NCI-H1436 (cell line): Measurements from ENCODE around the gene HLA-DOB.
"Not testable (repeated sequence)": the region's sequence is repeated elsewhere in the genome, so short reads cannot be mapped to it uniquely, and the experiment has no call there.

Source experiments
- DNase-seq: peaks from one replicate; lab custom pipeline; 2025; lab: John Stamatoyannopoulos, UW

HLA-DOB gene

DNA sequence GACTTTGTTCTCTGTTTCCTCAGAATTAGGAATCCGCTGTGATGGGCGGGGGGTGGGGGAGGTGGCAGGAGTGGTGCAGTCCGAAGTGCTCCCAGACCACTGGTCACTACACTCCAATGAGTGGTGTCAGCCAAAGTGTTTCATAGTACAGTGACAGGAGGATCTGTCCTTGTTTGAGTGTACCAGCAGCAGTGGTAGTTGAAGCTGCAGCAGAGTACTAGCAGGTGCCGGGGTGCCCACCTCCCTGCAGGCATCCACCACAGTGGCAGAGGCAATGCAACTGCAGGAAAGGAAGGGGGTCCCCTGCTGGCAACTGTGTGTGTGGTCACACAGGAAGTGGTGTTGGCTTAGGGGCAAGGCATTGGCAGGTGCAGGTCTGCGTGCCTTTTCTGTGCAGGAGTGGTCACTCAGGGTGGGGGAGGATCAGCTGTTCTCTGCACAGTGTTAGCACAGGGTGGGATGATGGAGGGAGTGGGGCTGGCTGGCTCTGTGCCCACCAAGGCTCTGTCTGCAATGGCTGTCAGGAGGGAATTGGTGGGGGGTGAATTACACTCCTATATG is 9.7 kb downstream of the HLA-DOB start:
- DNase-seq = no peak

DNA sequence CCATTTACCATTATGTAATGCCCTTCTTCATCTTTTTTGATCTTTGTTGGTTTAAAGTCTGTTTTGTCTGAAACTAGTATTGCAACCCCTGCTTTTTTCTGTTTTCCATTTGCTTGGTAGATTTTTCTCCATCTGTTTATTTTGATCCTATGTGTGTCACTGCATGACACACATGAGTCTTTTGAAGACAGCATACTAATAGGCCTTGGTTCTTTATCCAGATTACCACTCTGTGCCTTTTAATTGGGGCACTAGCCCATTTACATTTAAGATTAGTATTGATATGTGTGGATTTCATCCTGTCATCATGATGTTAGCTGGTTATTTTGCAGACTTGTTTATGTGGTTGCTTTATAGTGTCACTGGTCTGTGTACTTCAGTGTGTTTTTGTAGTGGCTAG is 11.4 kb downstream of the HLA-DOB start:
- not testable (repeated sequence) for DNase-seq

DNA sequence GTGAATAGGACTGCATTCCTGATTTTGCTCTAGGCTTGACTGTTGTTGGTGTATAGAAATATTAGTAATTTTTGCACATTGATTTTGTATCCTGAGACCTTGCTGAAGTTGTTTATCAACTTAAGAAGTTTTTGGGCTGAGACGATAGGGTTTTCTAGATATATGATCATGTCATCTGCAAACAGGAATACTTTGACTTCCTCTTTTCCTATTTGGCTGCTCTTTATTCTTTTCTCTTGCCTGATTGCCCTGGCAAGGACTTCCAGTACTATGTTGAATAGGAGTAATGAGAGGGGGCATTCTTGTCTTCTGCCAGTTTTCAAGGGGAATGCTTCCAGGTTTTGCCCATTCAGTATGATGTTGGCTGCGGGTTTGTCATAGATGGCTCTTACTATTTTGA is 13.4 kb downstream of the HLA-DOB start:
- no peak for DNase-seq

DNA sequence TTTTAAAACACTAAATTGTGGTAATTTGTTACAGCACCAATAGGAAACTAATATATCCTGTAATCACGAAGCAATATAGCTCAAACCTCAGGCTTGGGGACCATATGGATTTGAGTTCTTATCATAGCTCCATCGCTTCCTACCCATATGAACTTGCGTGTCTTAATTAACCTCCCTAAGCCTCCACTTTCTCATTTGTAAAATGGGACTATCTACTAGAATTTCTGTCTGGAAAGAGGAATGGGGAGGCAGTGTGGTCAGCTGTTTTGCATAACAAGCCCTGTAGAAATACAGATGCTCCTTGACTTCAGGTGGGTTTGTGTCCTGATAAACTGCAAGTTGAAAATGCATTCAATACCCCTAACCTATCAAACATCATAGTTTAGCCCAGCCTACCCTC is 17.1 kb downstream of the HLA-DOB start:
- DNase-seq = no peak

DNA sequence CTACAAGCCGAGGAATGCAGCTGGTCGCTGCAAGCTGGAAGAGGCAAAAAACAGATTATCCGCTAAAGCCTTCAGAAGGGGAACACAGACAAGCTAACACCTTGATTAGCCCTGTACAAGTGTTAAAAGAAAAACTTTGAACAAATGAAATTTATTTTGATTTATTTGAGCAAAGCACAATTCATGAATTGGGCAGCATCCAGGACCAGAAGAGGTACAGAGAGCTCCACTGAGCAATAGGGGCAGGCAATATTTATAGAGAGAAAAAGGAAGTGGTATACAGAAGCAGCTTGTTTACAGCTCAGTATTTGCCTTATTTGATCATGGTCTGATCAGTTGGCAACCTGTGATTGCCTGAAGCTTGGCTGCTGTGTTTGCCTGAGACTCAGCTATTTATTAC is 17.6 kb downstream of the HLA-DOB start:
- no peak for DNase-seq

DNA sequence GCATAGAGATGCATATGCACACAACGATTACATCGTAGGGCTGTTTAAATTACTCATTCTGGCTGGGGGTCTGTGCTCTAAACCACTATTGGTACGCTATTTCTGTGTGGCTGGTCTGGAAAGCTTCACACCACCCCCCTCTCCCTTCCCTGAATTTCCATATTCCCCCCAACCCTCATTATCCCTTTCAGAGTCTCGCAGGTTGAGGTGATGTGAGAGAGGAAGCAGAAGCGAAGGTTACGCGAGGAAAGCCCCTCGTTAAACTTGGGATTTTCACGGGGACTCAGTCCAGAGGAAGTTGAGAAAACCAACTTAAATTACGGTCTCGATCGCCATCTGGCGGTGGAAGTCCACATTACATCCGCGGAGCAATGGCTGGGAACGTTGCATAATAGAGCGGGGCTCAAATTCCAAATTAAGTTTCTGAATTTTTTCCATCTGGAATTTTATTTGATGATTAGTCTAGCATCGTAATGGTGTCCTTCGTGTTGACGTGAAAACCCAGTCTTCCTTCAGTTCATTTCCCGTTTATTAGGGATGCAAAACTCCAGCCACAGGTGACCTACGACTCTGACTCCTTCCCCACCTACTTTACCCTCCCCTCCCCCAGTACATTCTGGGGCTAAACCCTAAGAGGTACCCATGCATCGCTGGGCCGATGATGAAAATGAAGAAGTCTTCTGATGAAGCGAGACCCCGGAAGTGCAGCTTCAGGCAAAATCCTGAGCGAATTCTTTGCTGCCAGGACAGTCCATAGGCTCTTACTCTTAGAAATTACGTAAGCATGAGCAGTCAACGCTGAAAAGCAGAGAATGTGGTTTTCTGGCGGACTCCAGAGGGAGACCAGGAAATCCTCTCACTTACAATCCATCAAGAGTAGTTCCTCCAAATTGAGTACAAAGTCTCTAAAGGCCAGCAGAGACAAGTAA is 19.7 kb downstream of the HLA-DOB start:
- peak; percentile 10 for DNase-seq

DNA sequence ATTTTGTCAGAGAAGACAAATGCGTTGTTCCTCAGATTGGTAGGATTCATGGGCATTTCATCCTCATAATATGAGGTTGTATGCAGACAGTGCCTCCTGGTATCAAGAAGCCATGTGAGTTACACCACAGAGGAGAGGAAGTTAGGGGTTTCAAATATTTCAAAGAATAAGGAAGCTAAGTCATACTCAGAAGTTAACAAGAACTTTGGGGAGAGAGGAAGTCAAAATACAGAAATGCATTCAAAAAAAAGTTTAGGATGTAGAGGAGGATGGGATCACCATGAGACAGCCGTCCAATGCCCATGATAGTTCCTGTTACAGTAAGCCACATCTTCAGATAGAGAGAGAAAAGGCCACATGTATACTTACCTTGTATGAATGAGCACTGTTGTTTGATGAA is 22.3 kb downstream of the HLA-DOB start:
- no peak for DNase-seq

DNA sequence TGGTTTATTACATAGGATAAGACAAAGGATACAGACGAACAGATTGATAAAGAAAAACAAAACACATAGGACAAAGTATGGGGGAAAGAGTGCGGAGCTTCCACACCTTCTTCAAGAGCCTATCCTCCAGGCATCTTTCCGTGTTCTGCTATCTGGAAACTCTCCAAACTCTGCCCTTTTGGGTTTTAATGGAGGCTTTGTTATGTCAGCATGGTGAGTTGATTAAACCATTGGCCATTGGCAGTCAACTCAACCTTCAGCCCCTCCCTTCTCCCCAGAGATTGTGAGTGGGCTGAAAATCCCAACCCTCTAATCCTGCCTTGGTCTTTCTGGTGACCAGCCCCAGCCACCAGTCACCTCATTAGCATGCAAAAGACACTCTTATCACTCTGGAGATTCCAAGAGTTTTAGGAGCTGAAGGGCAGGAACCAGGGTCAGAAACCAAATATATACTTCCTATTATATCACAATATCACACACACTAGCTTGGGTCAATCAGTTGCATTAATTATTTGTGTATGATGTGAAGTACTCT is 23.8 kb downstream of the HLA-DOB start:
- DNase-seq = no peak

DNA sequence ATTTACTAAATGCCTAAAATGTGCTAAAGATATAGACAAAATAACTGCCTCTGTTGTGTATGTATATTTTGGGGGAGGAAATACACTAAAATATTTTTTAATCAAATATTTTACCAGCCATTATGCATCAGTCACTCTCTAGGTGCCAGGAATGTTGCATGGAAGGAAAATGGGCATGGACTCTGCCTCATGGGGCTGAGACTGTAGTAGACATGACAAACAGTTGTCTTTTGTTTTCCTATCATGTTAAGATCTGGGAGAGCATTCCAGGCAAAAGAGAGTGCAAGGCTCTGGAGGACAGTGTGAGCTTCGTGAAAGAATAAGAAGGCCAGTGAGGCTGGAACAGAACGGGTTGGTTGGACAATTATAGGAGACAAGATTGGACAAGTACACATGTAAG is 26.5 kb downstream of the HLA-DOB start:
- DNase-seq = no peak

DNA sequence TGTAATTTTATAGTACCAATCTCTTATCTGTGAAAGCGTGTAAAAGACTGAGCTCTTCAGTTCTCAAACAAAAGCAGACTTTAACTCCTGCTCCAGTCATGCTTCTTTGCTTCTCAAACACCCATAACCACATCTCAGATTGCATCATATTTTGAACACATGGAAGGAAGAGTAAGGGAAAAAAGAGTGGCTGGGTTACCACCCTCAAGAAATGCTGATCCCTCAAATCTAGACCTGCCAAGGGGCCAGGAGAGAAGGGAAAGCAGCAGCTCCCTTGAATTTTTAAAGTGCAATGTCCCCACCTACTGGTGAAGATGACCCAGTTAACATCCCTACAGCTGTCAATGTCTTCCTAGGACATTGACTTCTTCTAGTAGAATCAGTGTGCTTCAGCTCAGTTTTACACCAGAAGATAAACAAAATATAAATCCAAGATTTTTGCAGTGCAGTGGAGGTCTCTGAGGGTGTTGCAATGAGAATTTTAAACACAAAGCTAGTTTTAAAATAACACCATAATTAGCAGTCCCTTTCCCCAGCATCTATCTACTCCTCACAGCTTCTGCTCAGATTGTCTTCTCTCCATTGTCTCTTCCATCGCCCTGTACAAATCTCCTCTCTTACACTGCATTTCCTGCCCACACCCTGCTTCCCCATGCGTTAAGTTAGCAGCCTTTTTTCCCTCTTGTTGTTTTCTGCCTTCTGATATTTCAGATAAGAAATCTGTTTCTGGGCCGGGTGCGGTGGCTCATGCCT is 30.8 kb downstream of the HLA-DOB start:
- peak; percentile 45 for DNase-seq

DNA sequence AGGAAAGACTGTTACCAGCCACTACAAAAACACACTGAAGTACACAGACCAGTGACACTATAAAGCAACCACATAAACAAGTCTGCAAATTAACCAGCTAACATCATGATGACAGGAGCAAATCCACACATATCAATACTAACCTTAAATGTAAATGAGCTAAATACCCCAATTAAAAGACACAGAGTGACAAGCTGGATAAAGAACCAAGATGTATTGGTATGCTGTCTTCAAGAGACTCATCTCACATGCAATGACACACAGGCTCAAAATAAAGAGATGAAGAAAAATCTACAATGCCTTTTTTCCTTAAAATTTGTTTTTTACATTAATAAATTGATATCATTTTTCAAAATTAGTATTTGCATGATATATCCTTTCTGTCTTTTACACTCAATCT is 33.9 kb downstream of the HLA-DOB start:
- not testable (repeated sequence) for DNase-seq

DNA sequence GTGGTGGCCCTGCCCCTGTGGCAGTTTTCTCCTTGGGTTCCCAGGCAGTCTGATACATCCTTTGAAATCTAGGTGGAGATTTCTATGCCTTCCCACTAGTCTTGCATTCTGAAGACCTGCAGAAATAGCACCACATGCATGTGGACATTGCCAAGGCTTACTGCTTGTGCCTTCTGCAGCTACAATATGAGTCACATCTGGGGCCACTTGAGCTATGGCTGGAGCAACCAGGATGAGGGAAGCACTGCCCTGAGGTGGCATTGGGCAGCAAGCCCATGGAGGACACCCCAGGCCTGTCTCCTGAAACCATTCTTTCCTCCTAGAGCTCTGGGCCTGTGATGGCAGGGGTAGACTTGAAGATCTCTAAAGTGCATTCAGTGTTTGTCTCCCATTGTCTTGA is 37.8 kb downstream of the HLA-DOB start:
- no peak for DNase-seq

DNA sequence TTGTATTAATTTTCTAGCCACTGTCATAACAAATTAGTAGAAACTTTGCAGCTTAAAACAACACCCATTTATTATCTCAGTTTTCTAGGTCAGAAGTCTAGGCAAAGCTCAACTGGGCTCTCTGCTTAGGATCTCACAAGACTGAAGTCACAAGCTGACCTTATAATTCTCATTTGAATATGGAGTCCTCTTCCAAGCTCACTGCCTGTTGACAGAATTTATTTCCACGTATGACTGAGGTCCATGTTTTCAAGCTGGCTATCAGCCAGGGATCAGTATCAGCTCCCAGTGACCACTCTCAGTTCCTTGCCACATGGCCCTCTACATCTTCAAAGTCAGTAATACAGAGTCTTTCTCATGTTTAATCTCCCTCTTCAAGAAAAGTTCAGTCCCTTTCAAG is 41.7 kb downstream of the HLA-DOB start:
- DNase-seq = no peak

DNA sequence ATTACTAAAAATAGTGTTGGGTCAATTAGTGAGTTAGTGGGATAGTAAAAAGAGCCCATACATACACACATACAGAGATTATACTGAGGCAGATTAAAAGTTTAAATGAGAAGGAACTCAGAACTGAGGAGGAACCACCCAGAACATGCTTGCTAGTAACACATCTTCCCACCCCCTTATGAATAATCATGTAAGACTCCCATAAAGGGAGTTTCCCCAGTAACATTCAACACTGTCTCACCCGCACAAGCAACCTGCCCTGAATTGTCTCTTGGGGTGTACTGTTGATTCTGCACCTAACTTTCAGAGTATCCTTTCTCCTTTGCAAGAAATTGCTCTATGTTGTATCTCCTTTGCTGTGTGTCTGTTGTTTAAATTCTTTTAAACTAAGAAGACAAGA is 42.4 kb downstream of the HLA-DOB start:
- DNase-seq = no peak

DNA sequence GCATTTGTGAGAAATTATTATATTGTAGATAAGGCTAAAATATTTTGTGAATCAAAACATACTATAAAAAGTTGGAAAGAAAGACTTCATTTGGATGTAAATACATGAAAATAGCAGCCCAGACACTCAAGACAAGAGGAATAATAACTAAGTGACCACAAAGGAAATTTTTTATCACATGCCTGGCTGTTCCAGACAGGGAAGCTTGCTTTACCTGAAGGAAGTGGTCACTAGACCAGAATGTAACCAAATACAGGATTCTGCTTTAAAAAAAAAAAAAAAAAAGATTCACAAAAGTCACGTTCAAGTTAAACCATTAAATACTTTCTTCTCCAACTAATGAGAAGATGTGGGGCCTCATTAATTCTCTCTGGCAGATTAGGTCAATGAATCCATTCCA is 44.1 kb downstream of the HLA-DOB start:
- no peak for DNase-seq

DNA sequence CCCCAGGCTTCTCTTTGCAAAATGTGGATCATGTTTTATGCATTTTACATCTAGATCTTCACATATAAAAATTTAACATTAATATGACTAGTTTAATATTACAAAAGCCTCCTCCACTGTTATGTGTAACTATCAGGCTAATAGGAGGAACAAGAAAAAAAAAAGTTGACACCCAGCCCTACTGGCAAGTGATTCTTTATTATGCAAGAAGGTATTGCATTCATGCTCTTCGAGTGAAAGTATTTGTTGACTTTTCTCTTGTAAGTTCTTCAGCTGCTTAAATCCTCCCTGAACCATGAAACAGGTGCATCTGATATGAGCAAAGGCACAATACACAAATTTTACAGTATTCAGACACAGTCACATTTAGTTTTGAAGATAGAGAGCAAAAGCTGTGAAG is 52.8 kb downstream of the HLA-DOB start:
- no peak for DNase-seq

DNA sequence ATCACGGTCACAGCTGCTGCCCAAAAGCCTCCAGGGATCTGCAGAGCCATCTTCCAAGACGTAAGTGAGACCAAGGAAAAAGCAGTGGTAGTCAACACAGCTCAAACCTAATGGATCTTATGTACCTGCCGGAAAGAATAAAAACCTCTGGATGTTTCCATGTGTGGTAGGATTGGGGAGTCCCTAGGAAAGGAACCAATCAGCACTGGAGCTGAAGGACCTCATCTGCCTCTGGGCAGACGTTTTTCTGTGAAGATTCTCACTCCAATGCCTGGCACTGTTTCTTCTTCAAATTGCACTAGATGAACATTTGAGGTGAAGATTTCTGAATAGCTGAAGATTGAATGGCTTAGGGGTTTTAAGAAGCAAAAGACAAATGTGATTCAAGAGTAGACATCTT is 53.4 kb downstream of the HLA-DOB start, which contains the start of gene HLA-DQB2:
HLA-DQB2 (minus strand) TSS at position 112 of the 400 bp plus-strand sequence; CDS start at position 50, 62 bp downstream.
- no peak for DNase-seq
